HL-60/S4 treated with retinoic acid at 250 ng/mL for 4 days and 3 days (cell line): Measurements from ENCODE around the gene RAB3D.
"Not testable (repeated sequence)": the region's sequence is repeated elsewhere in the genome, so short reads cannot be mapped to it uniquely, and the experiment has no call there.

Experiments used
- in situ Hi-C: fragments of 300-500 bp; cut with MboI; formaldehyde crosslinking; loops from 2 replicates; pipeline ENCODE4 v1.7.0; 2022; ENCODE audit warnings: low sequenced_read_pairs

RAB3D gene

DNA sequence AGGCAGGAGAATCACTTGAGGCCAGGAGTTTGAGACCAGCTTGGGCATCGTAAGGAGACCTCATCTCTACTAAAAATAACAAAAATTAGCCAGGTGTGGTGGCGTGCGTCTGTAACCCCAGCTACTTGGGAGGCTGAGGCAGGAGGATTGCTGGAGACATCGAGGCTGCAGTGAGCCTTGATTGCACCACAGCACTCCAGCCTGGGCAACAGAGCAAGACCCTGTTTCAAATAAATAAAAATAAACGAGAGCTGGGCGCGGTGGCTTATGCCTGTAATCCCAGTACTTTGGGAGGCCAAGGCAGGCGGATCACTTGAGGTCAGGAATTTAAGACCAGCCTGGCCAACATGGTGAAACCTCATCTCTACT, 626 bp upstream of the RAB3D start:
- in situ Hi-C loops: not testable (repeated sequence)

GRCh38 chr19:11338569-11339253, 746 bp downstream of the RAB3D start:
- in situ Hi-C loops: no loop called here

GRCh38 chr19:11338121-11338520, 1.3 kb downstream of the RAB3D start:
- in situ Hi-C loops: no loop called here

DNA sequence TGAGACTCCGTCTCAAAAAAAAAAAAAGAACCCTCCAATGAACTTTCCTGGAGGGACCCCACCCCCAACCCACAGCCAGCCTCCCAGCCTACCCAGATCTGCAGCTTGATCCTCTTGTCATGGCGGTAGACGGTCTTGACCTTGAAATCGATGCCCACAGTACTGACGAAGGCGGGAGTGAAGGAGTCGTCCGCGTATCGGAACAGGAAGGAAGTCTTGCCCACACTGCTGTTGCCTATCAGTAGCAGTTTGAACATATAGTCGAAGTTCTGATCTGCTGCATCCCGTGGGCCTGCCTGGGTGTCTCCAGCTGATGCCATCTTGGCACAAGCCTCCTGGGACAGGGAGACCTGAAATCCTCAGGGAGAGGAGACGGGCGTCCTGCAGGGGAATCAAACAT, 2.4 kb downstream of the RAB3D start:
- in situ Hi-C loops: no loop called here

GRCh38 chr19:11335449-11336146, 3.9 kb downstream of the RAB3D start:
- in situ Hi-C loops: no loop called here

DNA sequence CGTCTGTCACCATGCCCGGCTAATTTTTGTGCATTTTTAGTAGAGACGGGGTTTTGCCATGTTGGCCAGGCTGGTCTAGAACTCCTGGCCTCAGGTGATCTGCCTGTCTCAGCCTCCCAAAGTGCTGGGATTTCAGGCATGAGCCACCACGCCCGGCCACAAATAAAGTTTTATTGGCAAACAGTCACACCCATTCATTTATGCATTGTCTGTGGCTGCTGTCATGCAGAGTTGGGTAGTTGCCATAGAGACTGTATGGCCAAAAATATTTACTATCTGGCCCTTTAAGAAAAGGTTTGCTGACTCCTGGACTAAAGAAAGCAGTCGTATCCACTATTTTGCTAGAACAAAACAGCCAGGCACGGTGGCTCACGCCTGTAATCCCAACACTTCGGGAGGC, 5.6 kb downstream of the RAB3D start:
- in situ Hi-C loops: not testable (repeated sequence)

GRCh38 chr19:11332822-11333221, 6.6 kb downstream of the RAB3D start:
- in situ Hi-C loops: no loop called here

DNA sequence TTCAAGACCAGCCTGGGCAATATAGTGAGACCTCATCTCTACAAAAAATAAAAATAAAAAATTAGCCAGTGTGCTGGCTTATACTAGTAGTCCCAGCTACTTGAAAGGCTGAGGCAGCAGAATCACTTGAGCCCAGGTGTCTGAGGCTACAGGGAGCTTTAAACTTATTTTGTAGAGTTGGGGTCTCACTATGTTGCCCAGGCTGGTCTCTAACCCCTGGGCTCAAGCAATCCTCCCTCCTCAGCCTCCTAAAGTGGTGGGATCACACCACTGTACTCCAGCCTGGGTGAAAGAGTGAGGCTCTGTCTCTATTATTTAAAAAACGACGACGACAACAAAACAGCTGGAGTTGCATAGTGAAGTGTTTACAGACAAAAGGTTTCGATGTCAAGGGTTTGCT, 8.0 kb downstream of the RAB3D start:
- in situ Hi-C loops: no loop called here

DNA sequence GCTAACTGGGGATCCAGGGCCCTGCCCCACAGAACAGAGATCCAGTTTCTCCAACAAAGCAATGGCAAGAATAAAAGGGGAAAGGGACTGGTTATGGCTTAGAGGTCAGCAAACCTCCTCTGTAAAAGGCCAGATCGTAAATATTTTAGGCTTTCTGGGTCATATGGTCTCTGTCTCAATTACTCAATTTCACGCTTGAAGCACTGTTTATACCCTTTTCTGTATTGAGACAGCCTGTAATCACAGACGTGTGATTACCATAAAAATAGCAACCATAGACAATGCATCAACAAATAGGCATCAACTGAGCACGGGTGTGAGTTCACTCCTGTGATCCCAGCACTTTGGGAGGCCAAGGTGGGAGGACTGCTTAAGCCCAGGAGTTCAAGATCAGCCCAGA, 9.3 kb downstream of the RAB3D start:
- in situ Hi-C loops: no loop called here

- in situ Hi-C loops: no loop called here
These were observed 13.9 kb downstream of the RAB3D start for GRCh38 chr19:11325544-11325943.

DNA sequence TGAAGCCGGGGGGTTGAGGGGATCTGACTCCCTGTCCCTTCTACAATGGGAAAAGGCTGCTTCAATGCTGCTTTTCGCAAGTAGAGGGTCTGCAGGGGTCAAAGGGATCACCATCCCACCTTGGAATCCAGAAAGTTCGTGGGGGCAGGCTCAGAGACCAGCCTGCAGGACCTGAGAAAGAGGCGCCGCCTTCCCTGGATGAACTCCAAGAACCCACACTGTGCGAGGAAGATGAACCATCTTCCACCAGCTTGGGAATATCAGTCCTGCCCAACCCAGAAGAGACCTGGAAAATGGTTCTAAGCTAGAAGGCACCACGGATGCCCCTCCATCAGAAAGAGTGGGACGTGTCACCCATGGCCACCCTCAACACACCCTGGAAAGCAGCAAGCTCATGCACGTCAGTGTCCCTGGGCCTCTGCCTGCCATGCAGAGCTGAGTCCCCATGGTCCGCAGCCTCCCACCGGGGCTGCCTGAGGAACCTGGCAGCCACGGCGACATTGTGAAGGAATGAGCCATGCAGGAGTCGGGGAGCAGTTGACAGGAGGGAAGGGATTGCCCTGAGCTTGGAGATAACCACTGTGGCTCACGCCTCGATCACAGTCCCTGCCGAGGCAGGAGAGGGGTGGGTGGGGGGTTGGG, 14.6 kb downstream of the RAB3D start:
- in situ Hi-C loops: no loop called here

- in situ Hi-C loops: no loop called here
These were observed 15.3 kb downstream of the RAB3D start for GRCh38 chr19:11324079-11324661.

DNA sequence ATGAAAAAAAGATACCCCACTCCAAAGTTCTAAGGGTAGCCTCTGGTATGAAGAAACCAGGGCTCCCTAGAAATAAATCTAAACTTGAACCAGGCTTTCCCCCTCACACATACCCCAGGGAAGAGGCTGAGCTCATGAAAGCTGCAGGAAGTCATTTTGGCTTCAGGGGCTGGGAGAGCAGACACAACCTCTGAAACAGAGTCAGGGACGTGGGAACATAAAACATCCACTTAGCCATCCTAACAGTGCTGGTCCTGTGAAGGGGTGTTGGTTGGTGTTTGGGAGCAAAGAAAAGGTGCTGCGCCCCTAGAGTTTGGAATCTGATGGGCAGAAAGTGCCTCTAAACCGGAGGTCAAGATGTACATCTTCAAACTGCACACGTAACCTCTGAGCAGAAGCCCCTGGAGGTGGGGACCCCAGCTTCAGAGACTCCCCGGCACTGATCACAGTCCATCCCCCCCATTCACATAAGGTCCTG, 15.8 kb downstream of the RAB3D start:
- in situ Hi-C loops: no loop called here

GRCh38 chr19:11322269-11323024, 17.0 kb downstream of the RAB3D start:
- in situ Hi-C loops: no loop called here

DNA sequence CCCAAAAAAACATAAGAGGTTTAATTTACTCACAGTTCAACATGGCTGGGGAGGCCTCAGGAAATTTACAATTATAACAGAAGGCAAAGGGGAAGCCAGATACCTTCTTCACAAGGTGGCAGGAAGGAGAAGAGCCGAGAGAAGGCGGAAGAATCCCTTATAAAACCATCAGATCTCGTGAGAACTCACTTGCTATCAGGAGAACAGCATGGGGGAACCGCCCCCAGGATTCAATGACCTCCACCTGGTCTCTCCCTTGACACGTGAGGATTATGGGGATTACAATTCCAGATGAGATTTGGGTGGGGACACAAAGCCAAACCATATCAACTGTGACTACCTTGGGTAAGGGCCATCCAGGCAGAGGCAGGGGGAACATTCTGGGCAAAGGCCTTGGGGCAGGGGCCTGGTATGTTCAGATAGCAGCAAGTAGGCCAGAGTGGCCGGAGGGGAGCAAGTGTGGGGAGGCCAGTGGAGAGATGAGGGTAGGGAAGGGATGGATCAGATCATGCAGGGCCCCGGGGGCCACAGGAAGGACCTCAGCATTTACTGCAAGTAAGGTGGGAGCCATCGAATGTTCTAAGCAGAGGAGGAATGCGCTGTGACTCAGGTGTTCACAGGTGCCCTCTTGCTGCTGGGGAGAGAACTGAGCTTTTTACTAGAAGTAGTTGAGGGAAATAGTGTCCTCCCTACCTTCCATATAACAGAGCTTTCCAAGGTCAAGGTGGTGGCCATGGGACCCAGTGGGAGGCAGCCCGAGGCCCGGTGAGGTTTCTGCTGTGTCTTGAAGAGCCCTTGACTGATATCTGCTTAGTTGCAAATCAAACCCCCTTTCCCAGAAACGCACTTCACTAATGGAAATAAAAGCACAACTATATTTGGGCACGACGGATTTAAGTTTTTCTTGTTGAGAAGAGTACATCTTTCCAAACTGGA, 18.0 kb downstream of the RAB3D start:
- in situ Hi-C loops: no loop called here

- in situ Hi-C loops: not testable (repeated sequence)
These were observed 19.0 kb downstream of the RAB3D start for GRCh38 chr19:11320278-11320995.

- in situ Hi-C loops: no loop called here
These were observed 33.1 kb downstream of the RAB3D start for GRCh38 chr19:11306337-11306736.

DNA sequence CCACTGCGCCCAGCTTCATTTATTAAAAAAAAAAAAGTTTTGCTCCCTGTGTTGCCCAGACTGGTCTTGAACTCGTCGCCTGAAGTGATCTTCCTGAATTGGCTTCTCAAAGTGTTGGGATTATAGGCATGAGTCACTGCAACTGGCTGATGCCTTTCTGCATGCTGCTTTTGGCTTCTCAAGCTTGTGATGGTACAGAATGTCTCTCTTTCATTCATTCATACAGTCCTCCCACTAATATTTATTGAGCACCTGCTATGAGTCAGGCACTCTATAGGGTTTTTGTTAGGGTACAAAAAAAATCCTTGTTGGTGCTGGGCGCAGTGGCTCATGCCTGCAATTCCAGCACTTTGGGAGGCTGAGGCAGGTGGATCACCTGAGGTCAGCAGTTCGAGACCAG, 34.5 kb downstream of the RAB3D start:
- in situ Hi-C loops: no loop called here

- in situ Hi-C loops: no loop called here
These were observed 38.7 kb downstream of the RAB3D start for GRCh38 chr19:11300811-11301120.
